HG03280 (cell line): ENCODE results near the gene PLTP.
"Not testable (repeated sequence)": the region's sequence is repeated elsewhere in the genome, so short reads cannot be mapped to it uniquely, and the experiment has no call there.

Source experiments
- ATAC-seq: cut with Tn5 transposase; IDR thresholded peaks from one replicate; pipeline ENCODE4 v1.9.1; 2021; ENCODE audit warnings: mild to moderate bottlenecking, moderate library complexity; ENCODE audit not compliant: unreplicated experiment

PLTP gene

GRCh38 chr20:45880988-45881788 lies 30.8 kb downstream of the PLTP start, which contains the start of gene ZSWIM1:
ZSWIM1 (plus strand) TSS chr20:45881227; CDS start chr20:45882593, 1,366 bp downstream.
- peak; percentile 99 for ATAC-seq

- no peak for ATAC-seq
Measured at GRCh38 chr20:45878076-45878761, 33.7 kb downstream of the PLTP start.

GRCh38 chr20:45874576-45874975 lies 37.4 kb downstream of the PLTP start:
- ATAC-seq: no peak

GRCh38 chr20:45874104-45874481 lies 37.9 kb downstream of the PLTP start:
- not testable (repeated sequence) for ATAC-seq

GRCh38 chr20:45873409-45874103 lies 38.4 kb downstream of the PLTP start:
- ATAC-seq: no peak

GRCh38 chr20:45872626-45873025 lies 39.3 kb downstream of the PLTP start:
- ATAC-seq: no peak

- no peak for ATAC-seq
Measured at GRCh38 chr20:45867819-45868176, 44.2 kb downstream of the PLTP start.

GRCh38 chr20:45867136-45867818 lies 44.7 kb downstream of the PLTP start:
- no peak for ATAC-seq

- ATAC-seq: no peak
Measured at GRCh38 chr20:45866454-45866853, 45.5 kb downstream of the PLTP start.

- no peak for ATAC-seq
Measured at GRCh38 chr20:45863543-45864470, 48.1 kb downstream of the PLTP start.

- ATAC-seq: no peak
Measured at GRCh38 chr20:45861221-45862075, 50.5 kb downstream of the PLTP start.

- no peak for ATAC-seq
Measured at GRCh38 chr20:45860560-45861220, 51.3 kb downstream of the PLTP start.

- ATAC-seq: no peak
Measured at GRCh38 chr20:45859916-45860315, 52.0 kb downstream of the PLTP start.

GRCh38 chr20:45857882-45858216 lies 54.1 kb downstream of the PLTP start:
- ATAC-seq: peak; percentile 15

- peak; percentile 95 for ATAC-seq
Measured at GRCh38 chr20:45857114-45857881, 54.7 kb downstream of the PLTP start, which contains the start of the genes ACOT8 and ZSWIM3. ACOT8 (minus strand) TSS chr20:45857392; CDS start chr20:45857315, 77 bp downstream. ZSWIM3 (plus strand) TSS chr20:45857614; CDS start chr20:45857826, 212 bp downstream.

GRCh38 chr20:45853484-45853883 lies 58.5 kb downstream of the PLTP start:
- no peak for ATAC-seq

- no peak for ATAC-seq
Measured at GRCh38 chr20:45852326-45852725, 59.6 kb downstream of the PLTP start.

GRCh38 chr20:45851501-45851900 lies 60.5 kb downstream of the PLTP start:
- no peak for ATAC-seq
